GM19452 (cell line): Measurements from ENCODE around the gene CHST8.
"Not testable (repeated sequence)": the region's sequence is repeated elsewhere in the genome, so short reads cannot be mapped to it uniquely, and the experiment has no call there.

Source experiments
- ATAC-seq: cut with Tn5 transposase; IDR thresholded peaks from one replicate; pipeline ENCODE4 v1.9.1; 2021; ENCODE audit not compliant: unreplicated experiment

The CHST8 gene

DNA sequence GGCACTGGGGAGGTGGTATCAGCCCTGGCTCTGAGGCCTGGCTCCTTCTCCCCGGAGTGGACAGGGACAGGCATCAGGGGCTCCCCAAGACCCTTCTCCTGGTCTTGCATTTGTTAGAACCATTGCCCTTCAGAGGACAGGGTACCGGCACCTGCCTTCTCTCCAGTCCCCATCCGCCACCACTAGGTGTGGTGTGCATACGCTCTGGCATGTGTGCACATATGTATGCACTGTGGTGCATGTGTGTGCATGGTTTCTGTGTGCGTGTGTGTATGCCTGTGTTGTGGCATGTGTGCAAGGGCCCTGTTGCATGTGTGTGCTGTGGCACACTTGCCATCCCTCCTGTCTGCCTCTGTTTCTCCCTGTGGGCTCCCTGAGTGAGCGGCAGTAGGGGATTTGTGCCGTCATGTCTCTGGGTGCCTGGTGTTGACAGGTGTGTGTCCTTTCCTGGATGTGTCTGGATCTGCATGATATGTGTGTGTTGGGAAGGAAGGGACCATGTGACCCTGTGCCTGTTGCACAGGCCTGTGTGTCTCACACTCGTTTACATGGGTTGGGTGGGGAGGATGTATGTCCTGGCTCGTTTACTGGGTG, 184.2 kb downstream of the CHST8 start:
- no peak for ATAC-seq

DNA sequence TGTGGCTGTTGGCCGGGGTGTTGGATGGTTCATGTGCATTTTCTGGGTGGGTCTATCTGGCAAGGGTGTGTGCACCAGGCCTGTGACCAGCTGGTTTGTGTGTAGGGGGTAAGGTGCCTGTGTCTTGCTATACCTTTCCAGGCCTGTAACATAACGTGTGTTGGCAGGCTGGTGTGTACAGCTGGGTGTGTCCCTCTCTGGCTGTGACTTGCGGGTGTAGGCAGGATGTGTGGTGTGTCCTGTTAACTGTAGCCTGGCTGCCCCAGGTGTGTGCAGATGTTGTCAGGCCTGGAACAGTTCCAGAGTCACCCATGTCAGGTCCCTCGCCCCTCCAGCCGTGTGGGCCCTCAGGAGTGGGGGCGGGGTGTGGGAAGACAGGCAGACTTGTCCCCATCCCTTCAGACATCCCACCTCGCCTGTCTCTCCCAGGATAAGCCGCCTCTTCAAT, 184.7 kb downstream of the CHST8 start:
- ATAC-seq = no peak

DNA sequence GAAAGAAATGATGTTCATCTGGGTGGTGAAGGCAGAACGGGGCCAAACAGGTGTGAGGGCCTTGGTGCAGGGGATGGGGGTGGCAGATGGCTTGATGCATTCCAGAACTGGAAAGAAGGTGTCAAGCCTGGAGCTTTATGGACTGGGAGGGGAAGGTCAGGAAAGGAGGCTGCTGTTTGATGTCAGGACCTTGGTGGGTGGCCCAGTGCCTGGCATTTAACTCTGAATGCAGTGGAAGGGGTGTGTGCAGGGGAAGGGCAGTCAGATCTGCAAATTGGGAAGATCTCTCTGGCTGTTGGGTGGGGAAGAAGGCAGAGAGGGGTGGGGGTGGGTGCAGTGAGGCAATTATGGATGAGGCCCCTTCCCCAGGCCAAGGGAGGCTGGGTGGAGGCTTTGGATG, 186.6 kb downstream of the CHST8 start:
- no peak for ATAC-seq

DNA sequence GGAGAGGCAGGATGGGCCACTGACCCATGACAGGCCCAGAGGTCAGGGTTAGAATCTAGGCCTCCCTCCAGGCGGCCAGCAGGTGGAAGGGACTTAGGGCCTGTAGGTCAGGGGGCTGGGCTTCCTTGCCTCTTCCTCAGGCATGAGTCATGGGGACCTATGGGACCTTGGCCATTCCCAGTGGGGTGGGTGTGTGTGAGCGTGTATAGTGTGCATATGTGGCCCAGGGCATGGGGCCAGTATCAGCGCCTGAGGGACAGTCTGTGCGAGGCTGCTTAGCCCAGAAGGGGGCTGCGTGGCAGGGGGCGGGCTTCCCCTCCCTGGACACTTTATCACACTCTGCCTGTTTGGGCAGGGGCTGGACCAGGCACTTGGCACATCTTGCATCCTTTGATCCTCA, 188.2 kb downstream of the CHST8 start:
- no peak for ATAC-seq

DNA sequence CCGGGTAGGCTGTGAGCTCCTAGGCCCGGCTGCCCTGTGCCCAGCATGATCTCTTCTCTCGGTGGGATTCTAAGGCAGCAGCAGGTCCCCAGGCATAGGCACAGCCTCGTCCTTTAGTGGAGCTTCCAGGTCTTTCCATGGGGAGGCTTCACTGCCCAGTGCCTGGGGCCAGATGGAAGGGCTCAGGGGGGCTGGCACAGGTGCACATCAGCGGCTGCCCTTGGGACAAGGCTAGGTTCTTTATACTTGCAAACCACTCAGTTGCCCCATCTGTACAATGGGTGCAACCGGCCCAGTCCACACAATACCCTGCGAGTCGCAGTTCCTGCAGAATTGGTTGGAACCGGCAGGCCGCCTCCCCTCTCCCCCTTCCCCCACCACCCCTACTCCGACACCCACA, 189.1 kb downstream of the CHST8 start:
- no peak for ATAC-seq

DNA sequence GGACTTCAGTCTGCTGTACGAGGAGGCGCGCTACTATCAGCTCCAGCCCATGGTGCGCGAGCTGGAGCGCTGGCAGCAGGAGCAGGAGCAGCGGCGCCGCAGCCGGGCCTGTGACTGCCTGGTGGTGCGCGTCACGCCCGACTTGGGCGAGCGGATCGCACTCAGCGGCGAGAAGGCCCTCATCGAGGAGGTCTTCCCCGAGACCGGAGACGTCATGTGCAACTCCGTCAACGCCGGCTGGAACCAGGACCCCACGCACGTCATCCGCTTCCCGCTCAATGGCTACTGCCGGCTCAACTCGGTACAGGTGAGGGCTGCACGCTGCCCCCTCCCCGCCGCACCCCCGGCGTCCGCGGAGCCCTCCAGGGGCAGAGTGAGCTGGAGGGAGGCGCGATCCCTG, 189.5 kb downstream of the CHST8 start:
- ATAC-seq = no peak

DNA sequence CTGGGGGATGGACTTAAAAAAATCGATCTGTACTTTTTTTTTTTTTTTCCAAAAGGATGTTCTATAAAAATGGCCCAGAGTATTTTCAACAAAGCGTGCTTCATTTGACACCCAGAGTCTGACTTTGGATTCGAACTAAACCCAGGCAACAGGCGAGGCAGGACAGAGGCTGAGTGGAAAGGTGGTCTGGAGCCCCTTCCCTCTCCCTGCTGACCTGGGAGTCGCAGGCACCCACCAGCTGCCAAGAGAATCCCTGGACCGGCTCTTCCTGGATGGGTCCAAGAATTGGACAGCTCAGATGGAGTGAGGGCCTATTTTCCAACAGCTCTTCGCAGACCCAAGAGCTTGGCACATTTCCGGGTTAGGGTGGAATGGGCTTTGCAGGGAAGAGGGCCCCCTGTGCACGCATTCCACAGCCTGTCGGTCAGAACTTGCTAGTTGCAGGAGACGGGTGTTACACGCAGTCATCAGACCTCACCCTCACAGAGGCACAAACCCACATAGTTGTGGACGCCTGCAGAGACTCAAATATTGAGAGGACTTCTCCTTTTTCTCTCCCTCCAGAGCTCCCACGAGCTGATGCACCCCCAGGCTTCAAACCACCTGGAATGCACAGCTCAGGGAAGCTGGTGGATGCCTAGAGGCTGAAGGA, 190.1 kb downstream of the CHST8 start:
- ATAC-seq = no peak

DNA sequence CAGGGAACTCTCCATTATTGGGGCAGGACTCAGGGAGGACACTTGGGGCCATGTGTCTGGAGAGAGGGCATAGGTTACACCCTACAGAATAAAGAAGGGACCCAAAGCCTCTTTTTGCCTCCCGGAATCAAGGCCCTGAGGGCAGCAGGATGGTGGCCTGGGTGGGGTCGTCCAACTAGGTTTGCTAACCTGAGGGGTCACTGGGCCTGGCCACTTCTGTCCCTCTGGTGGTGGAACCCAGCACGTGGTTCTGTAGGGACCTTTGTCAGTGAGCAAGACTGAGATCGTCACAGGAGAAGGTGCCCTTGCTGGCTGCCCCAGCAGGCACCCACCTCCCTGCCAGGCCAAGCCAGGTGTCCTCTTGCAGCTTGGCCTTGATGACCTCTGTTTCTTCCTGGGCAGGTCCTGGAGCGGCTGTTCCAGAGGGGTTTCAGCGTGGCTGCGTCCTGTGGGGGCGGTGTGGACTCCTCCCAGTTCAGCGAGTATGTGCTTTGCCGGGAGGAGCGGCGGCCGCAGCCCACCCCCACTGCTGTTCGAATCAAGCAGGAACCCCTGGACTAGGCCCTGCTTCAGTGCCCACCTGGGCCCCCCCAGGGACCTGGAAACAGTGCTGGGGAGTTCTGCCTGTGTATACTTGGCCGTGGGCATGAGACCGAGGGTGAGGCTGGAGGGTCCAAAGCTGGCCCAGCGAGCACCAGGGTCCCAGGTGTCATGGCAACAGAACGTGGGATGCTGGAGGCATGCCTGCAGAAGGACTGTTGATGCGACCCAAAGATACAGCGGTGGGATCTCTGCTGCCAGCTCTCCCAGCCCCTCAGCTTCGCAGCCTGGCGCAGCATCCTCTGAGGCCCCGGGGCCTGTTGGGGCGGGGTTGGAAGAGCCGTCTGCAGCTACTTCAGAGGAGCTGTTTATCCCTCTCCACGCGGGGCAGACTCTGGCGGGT, 190.9 kb downstream of the CHST8 start:
- no peak for ATAC-seq

DNA sequence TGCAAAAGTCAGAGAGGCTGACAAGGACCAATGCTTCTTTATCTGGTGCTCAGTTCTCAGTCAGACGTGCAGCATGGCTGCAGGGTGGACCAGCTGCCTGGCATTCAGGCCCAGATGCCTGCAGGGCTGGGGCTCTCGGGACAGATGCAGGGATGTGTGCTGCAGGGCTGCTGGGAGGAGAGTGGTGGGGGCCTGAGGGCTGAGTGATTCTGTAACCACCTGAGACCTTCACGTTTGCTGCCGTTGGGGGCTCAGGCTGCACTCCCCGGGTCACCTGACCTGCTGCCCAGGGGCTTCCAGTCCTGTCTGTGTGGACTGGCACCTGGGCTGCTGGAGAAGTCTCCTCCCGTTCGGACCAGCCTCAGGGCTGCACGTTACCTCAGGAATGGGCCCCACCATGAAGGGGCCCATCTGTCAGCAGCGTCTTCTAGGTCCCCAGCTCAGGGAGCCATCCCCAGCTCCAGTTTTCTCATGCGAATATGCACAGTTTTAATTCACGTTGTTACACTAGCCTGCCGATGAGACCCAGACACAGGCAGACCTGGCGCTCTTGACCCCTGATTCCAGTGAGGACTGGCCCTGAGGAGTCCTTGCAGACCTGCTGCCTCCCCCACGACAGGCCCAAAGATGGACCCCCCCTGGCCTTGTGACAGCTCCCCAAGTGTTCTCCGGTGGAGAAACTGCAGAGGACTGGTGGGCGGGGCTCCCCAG, 191.8 kb downstream of the CHST8 start:
- ATAC-seq = no peak

DNA sequence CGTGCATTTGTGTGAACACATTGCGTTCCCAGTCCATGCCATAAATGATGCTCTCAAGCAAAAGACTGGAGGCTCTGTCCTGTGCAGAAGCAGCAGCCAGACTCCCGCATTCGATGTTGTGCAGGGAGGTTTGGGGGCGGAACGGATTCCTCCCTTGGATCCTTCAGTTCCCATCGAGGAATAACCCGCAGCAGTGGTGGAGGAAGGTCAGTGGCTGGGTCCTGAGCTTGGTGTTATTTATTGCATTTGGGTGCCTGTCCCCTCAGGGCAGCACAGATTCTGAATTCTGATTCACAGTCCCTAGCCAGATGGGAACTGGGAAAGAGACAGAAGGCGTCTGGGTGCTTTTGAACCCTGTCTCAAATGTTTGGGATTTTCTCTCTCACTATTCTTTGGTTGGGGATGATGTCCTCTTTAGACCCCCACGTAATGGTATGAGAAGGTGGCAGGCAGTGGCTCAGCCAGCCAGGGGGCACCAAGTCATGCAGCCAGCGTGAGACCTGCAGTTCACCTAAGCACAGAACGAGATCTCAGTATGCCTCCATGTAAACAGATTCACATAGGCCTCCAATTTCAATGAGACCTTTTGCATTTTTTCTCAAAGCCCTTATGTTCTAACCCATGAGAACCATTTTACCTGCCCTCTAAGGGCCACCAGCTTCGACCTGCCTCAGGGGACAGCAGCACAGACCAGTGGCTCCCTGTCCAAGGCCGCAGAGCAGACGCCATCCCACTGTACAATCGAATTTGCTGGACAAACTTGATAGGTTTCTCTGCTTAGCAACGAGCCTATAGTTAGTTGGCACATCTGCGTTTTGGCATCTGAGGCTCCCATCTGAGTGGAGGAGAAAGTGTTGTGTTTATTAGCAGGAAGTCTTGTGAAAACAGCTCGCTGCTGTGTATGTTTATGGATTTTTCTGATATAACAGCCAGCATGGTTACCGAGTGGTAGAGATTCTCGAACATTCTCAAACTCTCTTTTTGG, 192.7 kb downstream of the CHST8 start:
- no peak for ATAC-seq

DNA sequence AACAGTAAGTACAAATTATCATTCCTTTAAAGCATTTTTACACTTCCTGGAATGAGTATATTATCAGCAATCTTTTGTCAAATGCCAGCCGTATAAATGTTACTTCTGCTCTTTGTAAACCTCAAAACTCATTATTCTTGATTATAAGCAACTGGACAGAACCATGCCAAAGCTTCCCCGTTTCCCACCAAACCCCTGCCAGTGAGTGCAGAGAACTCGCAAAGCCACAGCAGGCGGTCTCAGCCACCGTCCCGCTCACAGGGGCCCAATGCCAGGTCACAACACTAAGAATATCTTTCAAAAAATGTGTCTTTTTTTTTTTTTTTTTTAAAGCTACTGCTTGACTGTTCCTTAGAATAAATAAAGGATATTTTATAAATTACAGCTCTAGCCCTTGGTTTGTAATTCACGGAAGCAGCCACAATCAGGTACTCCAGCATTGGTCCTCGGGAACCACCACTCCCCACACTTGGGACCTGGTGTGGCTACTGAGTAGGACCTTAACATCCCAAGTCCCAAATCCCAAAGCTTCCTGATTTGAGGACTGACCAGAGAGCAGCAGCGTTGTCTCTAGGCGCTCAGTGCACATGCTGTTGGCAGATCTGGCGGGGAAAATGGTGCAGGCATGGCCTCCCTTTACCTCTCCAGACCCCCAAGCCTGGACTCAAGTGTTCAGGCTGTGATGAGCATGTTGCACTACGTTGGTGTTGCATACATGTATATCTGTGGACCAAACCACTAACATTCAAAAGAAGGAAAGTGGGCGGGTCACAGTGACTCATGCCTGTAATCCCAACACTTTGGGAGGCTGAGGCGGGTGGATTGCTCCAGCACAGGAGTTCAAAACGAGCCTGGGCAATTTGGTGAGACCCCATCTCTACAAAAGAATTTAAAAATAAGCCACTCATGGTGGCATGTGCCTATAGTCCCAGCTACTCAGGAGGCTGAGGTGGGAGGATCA, 193.9 kb downstream of the CHST8 start:
- no peak for ATAC-seq

DNA sequence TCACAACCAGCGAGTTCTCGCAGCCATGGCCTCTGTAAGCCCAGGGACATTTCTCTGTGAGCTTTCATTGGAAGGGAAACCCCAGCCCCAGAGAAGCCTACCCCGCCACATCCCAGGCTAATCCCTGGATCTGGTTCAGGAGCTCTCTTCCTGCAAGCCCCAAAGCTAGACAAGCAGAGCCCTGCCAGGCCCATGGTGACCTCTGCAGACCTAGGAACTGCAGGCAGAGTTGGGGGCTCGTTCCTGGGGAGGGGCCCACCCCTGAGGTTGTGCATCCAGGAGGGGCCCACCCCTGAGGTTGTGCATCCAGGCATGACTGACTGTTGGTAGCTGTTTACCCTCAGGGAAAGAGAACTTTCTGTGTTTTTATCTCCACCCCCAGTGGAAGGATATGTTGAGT, 196.7 kb downstream of the CHST8 start:
- ATAC-seq = no peak

DNA sequence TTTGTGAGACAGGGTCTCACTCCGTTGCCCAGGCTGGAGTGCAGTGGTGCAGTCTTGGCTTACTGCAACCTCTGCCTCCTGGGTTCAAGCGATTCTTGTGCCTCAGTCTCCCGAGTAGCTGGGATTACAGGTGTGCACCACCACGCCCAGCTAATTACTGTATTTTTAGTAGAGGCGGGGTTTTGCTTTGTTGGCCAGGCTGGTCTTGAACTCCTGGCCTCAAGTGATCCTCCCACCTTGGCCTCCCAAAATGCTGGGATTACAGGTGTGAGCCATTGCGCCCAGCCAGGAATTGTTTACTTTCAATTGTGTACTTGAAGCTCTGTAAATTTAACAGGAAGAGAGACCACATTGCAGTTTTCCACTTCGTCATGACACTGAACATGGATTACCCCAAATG, 197.3 kb downstream of the CHST8 start:
- not testable (repeated sequence) for ATAC-seq

DNA sequence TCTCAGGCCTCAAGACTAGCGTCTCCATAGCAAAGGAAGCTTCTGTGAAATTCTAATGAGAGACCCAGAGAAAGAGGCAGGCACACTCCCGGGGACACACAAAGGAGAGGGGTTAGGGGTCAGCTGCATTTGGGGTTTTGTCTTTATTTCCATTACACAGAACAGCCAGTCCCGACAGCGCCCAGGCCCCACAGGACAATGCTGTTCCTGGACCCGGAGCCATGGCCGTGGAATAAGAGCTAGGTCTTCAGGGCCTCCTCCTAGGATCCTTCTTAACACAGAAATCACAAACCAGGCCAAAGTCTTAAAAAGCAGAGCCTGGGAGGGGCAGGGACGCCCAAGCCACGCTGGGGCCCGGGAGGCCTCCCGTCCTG, 197.7 kb downstream of the CHST8 start:
- ATAC-seq = no peak

DNA sequence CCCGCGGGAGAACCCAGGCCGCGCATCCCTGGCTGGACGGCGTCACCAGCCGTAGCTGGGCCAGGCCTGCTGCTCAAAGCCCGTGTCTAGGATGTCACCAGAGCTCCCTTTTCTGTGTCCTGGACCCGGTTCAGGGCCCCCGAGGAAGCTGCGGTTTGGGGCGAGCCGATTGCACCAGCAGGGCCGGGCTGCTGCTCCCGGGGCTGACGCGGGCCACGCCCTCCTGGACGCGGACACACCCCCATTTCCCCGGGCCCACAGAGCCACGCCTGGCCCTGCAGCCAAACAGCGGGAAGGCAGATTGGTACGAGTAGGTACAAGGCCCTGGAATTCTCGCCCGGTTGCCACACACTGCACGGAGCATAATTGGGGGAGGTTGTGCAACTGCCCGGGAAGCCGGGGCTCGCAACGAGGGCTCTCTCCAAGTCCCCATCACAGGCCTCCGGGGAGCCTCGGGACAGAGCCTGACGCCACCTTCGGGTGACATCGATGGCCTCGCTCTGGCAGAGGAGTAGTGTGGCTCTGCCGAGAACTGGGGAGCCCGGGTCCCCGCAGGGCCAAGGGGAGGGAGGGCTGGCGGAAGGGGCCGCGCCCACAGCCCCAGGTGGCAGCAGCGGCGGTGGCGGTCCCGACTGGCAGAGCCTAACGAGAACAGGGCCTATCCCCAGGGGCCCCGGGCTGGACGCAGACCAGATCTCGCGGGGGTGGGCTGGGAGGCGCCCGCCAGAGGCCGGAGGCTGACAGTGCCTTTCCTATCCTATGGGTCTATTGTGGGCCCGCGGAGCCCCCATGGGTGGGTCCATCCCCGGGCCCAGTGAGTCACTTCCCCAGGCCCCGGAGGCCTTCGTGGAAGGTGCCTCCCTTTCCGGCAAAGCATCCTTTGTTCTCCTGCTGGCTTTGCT, 198.4 kb downstream of the CHST8 start:
- no peak for ATAC-seq

DNA sequence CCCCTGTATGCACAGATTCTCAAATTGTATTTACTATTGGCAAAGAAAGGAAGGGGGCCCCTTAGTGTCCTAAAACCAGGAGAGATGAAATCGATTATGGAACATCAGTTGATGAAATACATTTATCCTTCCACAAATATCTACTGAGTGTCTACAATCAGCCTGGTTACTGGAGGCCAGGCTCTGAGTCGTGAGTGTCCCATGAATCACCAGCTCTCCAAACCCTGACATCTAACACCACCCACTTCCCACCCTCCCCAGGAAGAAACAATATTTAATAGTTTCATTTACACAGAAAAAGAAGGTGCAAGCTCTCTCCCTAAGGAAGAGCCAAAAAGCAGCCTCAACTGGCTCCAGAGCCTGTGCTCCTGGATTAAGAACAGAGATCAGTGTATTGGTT, 200.1 kb downstream of the CHST8 start:
- no peak for ATAC-seq
